ENCODE data around the gene UPF2.

Gene UPF2

GRCh38 chr10:11902646-11903045 is 140.0 kb downstream of the UPF2 start:
- ATAC-seq (ENCODE audit: insufficient read depth, low read depth) (no peak), DNase-seq (no peak)
- H3K4me3 ChIP-seq (ENCODE audit: low read depth in 1 of 2, low read length in 2 of 2) = no peak overlapping the region
- no peaks in the 10 kb centered on the region for H3K9me3 ChIP-seq (ENCODE audit: insufficient read depth, low read length, severe bottlenecking)
- no peaks in the 10 kb centered on the region for H3K27me3 ChIP-seq (ENCODE audit: insufficient read depth, low read length, poor library complexity)
- no peaks in the 10 kb centered on the region for H3K36me3 ChIP-seq (ENCODE audit: insufficient read depth, low read length)
- no peaks in the 10 kb centered on the region for H4K20me1 ChIP-seq (ENCODE audit: insufficient read depth, low read length)
- no peak for TF ChIP-seq EZH2 (IDR thresholded peaks at IDR 0.05; ENCODE audit: borderline replicate concordance, low read depth, low read length, severe bottlenecking)
- TF ChIP-seq, protein P1, sequence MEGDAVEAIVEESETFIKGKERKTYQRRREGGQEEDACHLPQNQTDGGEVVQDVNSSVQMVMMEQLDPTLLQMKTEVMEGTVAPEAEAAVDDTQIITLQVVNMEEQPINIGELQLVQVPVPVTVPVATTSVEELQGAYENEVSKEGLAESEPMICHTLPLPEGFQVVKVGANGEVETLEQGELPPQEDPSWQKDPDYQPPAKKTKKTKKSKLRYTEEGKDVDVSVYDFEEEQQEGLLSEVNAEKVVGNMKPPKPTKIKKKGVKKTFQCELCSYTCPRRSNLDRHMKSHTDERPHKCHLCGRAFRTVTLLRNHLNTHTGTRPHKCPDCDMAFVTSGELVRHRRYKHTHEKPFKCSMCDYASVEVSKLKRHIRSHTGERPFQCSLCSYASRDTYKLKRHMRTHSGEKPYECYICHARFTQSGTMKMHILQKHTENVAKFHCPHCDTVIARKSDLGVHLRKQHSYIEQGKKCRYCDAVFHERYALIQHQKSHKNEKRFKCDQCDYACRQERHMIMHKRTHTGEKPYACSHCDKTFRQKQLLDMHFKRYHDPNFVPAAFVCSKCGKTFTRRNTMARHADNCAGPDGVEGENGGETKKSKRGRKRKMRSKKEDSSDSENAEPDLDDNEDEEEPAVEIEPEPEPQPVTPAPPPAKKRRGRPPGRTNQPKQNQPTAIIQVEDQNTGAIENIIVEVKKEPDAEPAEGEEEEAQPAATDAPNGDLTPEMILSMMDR (IDR thresholded peaks at IDR 0.05; ENCODE audit: borderline replicate concordance, extremely low read depth, low read length, poor library complexity, severe bottlenecking) = no peak
- H2AFZ ChIP-seq (ENCODE audit: low read depth, low read length) = no peak overlapping the region
- H3K79me2 ChIP-seq (ENCODE audit: insufficient read depth, low read length) = no peaks in the 10 kb centered on the region
- H3K4me1 ChIP-seq (ENCODE audit: insufficient read depth, low read length) = no peaks in the 10 kb centered on the region
- no peak overlapping the region for H3K27ac ChIP-seq (ENCODE audit: low read length)
- H3K9ac ChIP-seq (ENCODE audit: low read depth, low read length) = no peak overlapping the region
- H3K4me2 ChIP-seq (ENCODE audit: insufficient read depth, low read length) = no peak overlapping the region

DNA sequence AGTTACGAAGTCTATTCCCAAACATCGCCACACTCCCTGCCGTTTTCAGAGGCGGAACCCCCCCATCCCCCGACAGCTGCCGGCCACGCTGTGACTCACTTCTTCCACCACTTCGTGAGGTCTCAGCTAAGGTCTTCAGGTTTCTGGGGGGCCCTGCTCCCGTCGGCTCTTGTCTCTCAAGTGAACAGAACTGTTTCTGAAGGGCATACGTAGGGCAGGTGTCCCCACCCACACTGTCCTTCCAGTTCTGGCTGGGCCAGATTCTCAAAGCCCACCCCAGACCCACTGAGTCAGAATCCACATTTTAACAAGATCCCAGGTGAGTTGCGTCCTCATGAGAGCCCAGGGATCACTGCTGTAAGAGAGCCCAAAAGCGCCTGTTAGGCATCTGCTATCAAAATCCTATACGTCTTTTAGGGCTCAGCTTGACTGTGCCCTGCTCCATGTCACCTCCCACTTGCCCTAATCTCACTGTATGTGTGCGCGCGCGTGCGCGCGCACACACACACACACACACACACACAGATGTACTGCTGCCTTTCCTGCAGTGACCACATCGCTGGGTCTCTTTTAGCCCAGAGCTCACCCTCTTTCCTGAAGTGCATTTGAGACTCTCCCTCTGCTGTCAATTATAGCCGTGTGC is 140.7 kb downstream of the UPF2 start:
- DNase-seq (no peak), ATAC-seq (ENCODE audit: insufficient read depth, low read depth) (no peak)
- Histone ChIP-seq H3K4me1 (ENCODE audit: insufficient read depth, low read length) (no peaks in the 10 kb centered on the region), H3K9ac (ENCODE audit: low read depth, low read length) (no peak overlapping the region), H3K36me3 (ENCODE audit: insufficient read depth, low read length) (no peaks in the 10 kb centered on the region), H3K4me3 (ENCODE audit: low read depth in 1 of 2, low read length in 2 of 2) (no peak overlapping the region), H3K27me3 (ENCODE audit: insufficient read depth, low read length, poor library complexity) (no peaks in the 10 kb centered on the region), H4K20me1 (ENCODE audit: insufficient read depth, low read length) (no peaks in the 10 kb centered on the region), H3K79me2 (ENCODE audit: insufficient read depth, low read length) (no peaks in the 10 kb centered on the region), H3K27ac (ENCODE audit: low read length) (no peak overlapping the region), H2AFZ (ENCODE audit: low read depth, low read length) (no peak overlapping the region), H3K4me2 (ENCODE audit: insufficient read depth, low read length) (no peak overlapping the region), H3K9me3 (ENCODE audit: insufficient read depth, low read length, severe bottlenecking) (no peaks in the 10 kb centered on the region)
- TF ChIP-seq, protein P1 (IDR thresholded peaks at IDR 0.05; ENCODE audit: borderline replicate concordance, extremely low read depth, low read length, poor library complexity, severe bottlenecking) = no peak

DNA sequence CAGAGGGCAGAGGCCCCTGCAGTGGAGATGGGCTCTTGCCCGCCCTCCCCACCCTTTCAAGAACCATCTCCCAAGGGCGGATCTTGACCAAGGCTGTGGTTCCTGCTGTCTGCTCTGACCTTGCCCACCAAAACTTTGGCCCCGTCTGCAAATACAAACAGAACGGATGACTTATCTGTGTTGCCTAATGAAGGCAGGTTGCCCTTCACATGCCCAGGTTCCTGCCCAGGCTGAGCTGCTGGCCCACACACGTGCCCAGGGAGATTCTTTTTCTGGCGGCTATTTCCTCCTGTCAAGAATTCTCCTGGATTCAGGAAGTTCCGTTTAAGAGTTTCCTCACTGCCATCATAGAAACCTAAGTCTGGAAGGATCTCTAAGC is 141.2 kb downstream of the UPF2 start:
- DNase-seq = no peak
- no peak overlapping the region for H3K4me3 ChIP-seq (ENCODE audit: low read depth in 1 of 2, low read length in 2 of 2)
- H3K36me3 ChIP-seq (ENCODE audit: insufficient read depth, low read length) = no peaks in the 10 kb centered on the region
- no peak overlapping the region for H2AFZ ChIP-seq (ENCODE audit: low read depth, low read length)
- H3K9me3 ChIP-seq (ENCODE audit: insufficient read depth, low read length, severe bottlenecking) = no peaks in the 10 kb centered on the region
- no peak overlapping the region for H3K9ac ChIP-seq (ENCODE audit: low read depth, low read length)
- H3K4me2 ChIP-seq (ENCODE audit: insufficient read depth, low read length) = no peak overlapping the region
- H4K20me1 ChIP-seq (ENCODE audit: insufficient read depth, low read length) = no peaks in the 10 kb centered on the region
- TF ChIP-seq EZH2 (IDR thresholded peaks at IDR 0.05; ENCODE audit: borderline replicate concordance, low read depth, low read length, severe bottlenecking) = no peak
- TF ChIP-seq, protein P1 (IDR thresholded peaks at IDR 0.05; ENCODE audit: borderline replicate concordance, extremely low read depth, low read length, poor library complexity, severe bottlenecking) = no peak
- H3K27ac ChIP-seq (ENCODE audit: low read length) = no peak overlapping the region
- no peaks in the 10 kb centered on the region for H3K27me3 ChIP-seq (ENCODE audit: insufficient read depth, low read length, poor library complexity)
- H3K79me2 ChIP-seq (ENCODE audit: insufficient read depth, low read length) = no peaks in the 10 kb centered on the region
- no peaks in the 10 kb centered on the region for H3K4me1 ChIP-seq (ENCODE audit: insufficient read depth, low read length)
- ATAC-seq (ENCODE audit: insufficient read depth, low read depth) = no peak

DNA sequence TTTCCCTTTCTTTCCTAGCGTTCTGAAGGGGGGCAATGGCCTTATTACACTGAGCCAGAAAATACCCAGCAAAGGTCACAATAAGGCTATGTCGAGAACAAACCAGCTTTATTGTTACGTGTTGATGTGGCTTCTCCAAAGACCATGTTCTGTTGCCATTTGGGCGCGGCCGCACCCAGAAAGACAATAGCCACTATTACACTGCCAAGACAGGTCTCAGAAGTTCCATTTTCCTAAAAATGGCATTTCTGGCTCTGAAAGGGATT is 141.6 kb downstream of the UPF2 start:
- ATAC-seq (ENCODE audit: insufficient read depth, low read depth) (no peak), DNase-seq (no peak)
- Histone ChIP-seq H3K27ac (ENCODE audit: low read length) (no peak overlapping the region), H3K9me3 (ENCODE audit: insufficient read depth, low read length, severe bottlenecking) (no peaks in the 10 kb centered on the region), H3K4me2 (ENCODE audit: insufficient read depth, low read length) (no peak overlapping the region), H3K4me1 (ENCODE audit: insufficient read depth, low read length) (no peaks in the 10 kb centered on the region), H3K9ac (ENCODE audit: low read depth, low read length) (no peak overlapping the region), H2AFZ (ENCODE audit: low read depth, low read length) (no peak overlapping the region), H3K4me3 (ENCODE audit: low read depth in 1 of 2, low read length in 2 of 2) (no peak overlapping the region), H3K27me3 (ENCODE audit: insufficient read depth, low read length, poor library complexity) (no peaks in the 10 kb centered on the region), H3K79me2 (ENCODE audit: insufficient read depth, low read length) (no peaks in the 10 kb centered on the region), H4K20me1 (ENCODE audit: insufficient read depth, low read length) (no peaks in the 10 kb centered on the region), H3K36me3 (ENCODE audit: insufficient read depth, low read length) (no peaks in the 10 kb centered on the region)
- TF ChIP-seq, protein P1 (IDR thresholded peaks at IDR 0.05; ENCODE audit: borderline replicate concordance, extremely low read depth, low read length, poor library complexity, severe bottlenecking) = no peak
- TF ChIP-seq EZH2 (IDR thresholded peaks at IDR 0.05; ENCODE audit: borderline replicate concordance, low read depth, low read length, severe bottlenecking) = no peak

Data from DND-41 (cell line).